ENCODE results near the gene CNTNAP2.

CNTNAP2 gene

GRCh38 chr7:148318102-148318811 is 2201.7 kb downstream of the CNTNAP2 start:
- H3K4me3 ChIP-seq (ENCODE audit: low read depth, low read length): no peak overlapping the region
- no peak for TF ChIP-seq CTCF (IDR thresholded peaks at IDR 0.05; ENCODE audit: low read depth, low read length)
- no peak for DNase-seq (ENCODE audit: low read depth, low spot score)
- in situ Hi-C loops (cut with HindIII; ENCODE audit: low sequenced_read_pairs): no loop called here

GRCh38 chr7:148318838-148319237 is 2202.2 kb downstream of the CNTNAP2 start:
- DNase-seq (ENCODE audit: low read depth, low spot score): no peak
- no peak for TF ChIP-seq CTCF (IDR thresholded peaks at IDR 0.05; ENCODE audit: low read depth, low read length)
- H3K4me3 ChIP-seq (ENCODE audit: low read depth, low read length): no peak overlapping the region
- in situ Hi-C loops (cut with HindIII; ENCODE audit: low sequenced_read_pairs): no loop called here

GRCh38 chr7:148319316-148319808 is 2202.8 kb downstream of the CNTNAP2 start:
- no peak for DNase-seq (ENCODE audit: low read depth, low spot score)
- no peak for TF ChIP-seq CTCF (IDR thresholded peaks at IDR 0.05; ENCODE audit: low read depth, low read length)
- no peak overlapping the region for H3K4me3 ChIP-seq (ENCODE audit: low read depth, low read length)
- in situ Hi-C loops (cut with HindIII; ENCODE audit: low sequenced_read_pairs): no loop called here

GRCh38 chr7:148325208-148325607 is 2208.6 kb downstream of the CNTNAP2 start:
- in situ Hi-C loops (cut with HindIII; ENCODE audit: low sequenced_read_pairs): no loop called here

GRCh38 chr7:148327379-148327778 is 2210.8 kb downstream of the CNTNAP2 start:
- in situ Hi-C loops (cut with HindIII; ENCODE audit: low sequenced_read_pairs): no loop called here
- DNase-seq (ENCODE audit: low read depth, low spot score): no peak
- no peak for TF ChIP-seq CTCF (IDR thresholded peaks at IDR 0.05; ENCODE audit: low read depth, low read length)
- no peak overlapping the region for H3K4me3 ChIP-seq (ENCODE audit: low read depth, low read length)

More at GRCh38 chr7:148325208-148325607, 2208.6 kb downstream of the CNTNAP2 start:
- no peak for DNase-seq (ENCODE audit: low read depth, low spot score)
- no peak overlapping the region for H3K4me3 ChIP-seq (ENCODE audit: low read depth, low read length)
- TF ChIP-seq CTCF (IDR thresholded peaks at IDR 0.05; ENCODE audit: low read depth, low read length): no peak

GRCh38 chr7:148328906-148329305 is 2212.3 kb downstream of the CNTNAP2 start:
- DNase-seq (ENCODE audit: low read depth, low spot score): no peak
- in situ Hi-C loops (cut with HindIII; ENCODE audit: low sequenced_read_pairs): no loop called here
- TF ChIP-seq CTCF (IDR thresholded peaks at IDR 0.05; ENCODE audit: low read depth, low read length): no peak
- no peak overlapping the region for H3K4me3 ChIP-seq (ENCODE audit: low read depth, low read length)

Data from astrocyte of the spinal cord (primary cell).